H1 (cell line): ENCODE results near the gene CRYGA. TPM values are rescaled to one million over a fixed set of nuclear protein-coding genes. Genes with fewer than 3 reads are reported as not detected.

Experiments used
- CEBPB ChIP-seq: IDR thresholded peaks from 2 replicates; pipeline ENCODE4 v1.6.1; 2012; ENCODE audit warnings: low read depth, low read length
- POLR2A ChIP-seq, 2 experiments: IDR thresholded peaks; 1 replicate in 1 of 2; 2 replicates in 1 of 2; pipeline ENCODE4 v1.6.1; 2011; ENCODE audit warnings: low read depth in 2 of 2, low read length in 2 of 2, mild to moderate bottlenecking in 2 of 2; ENCODE audit errors: control extremely low read depth in 1 of 2
- SAP30 ChIP-seq: fragments of 300-600 bp; sonication (generic); IDR thresholded peaks from 2 replicates; pipeline ENCODE4 v1.7.1; 2012; ENCODE audit warnings: low read length, moderate library complexity, mild to moderate bottlenecking, inconsistent platforms; ENCODE audit not compliant: insufficient read depth, insufficient replicate concordance
- TAF7 ChIP-seq: optimal IDR thresholded peaks from 2 replicates; pipeline ENCODE3; 2011; ENCODE audit warnings: low read depth, mild to moderate bottlenecking, inconsistent platforms, low read length, moderate library complexity, borderline replicate concordance
- ZNF274 ChIP-seq: IDR thresholded peaks from 2 replicates; pipeline ENCODE4 v1.7.0; 2012; ENCODE audit warnings: low read length, borderline replicate concordance; ENCODE audit errors: extremely low read depth
- polyA plus RNA-seq, 7 experiments: library from polyadenylated mRNA; depleted of rRNA in 3 of 7; stranded (reverse) in 5 of 7; unstranded in 2 of 7; fragments of >200 nt in 5 of 7; fragments of 200-250 nt in 2 of 7; gene quantifications; 1 replicate in 5 of 7; 2 replicates in 1 of 7; 4 replicates in 1 of 7; pipeline versions ENCODE4 v1.2.1 to v1.2.3, GENCODE V29; 2011 to 2013; ENCODE audit warnings: missing spikeins in 2 of 7, mixed read lengths in 2 of 7
- total RNA-seq: library from RNA; stranded (reverse); fragmentation: NEBNext Ultra II Directional; extraction: Animal tissue kit (Norgen Biotek cat#: 25700); gene quantifications from 2 replicates; pipeline ENCODE4 v1.2.1, GENCODE V29; 2021

Gene CRYGA
- total and polyA plus RNA-seq, 2 of the 8 experiments (the other 6 are each of a cell fraction or from before 2014, with no cell fraction given), result not detected

- no peak for TF ChIP-seq SAP30
- no peak for TF ChIP-seq CEBPB
- no peak for TF ChIP-seq ZNF274
- no peak for TF ChIP-seq POLR2A (IDR thresholded peaks at IDR 0.05; ENCODE audit: control extremely low read depth in 1 of 2, low read depth in 2 of 2, low read length in 2 of 2)
- no peak for TF ChIP-seq TAF7
Observed at GRCh38 chr2:208129744-208130711, 33.4 kb downstream of the CRYGA start, which contains the start of gene CRYGC (continued).
